HepG2 (cell line): ENCODE results near the gene RPL35. TPM values are rescaled to one million over a fixed set of nuclear protein-coding genes. Genes with fewer than 3 reads are reported as not detected.

Source experiments
- ARID2 ChIP-seq: sonication (generic); formaldehyde crosslinking; IDR thresholded peaks from 2 replicates; pipeline ENCODE4 v1.8.1; 2022; ENCODE audit warnings: mild to moderate bottlenecking, missing genetic modification reagents, borderline replicate concordance
- CHCHD3 ChIP-seq: sonication (generic); formaldehyde crosslinking; IDR thresholded peaks from 2 replicates; pipeline ENCODE4 v1.8.0; 2022; ENCODE audit warnings: mild to moderate bottlenecking, missing genetic modification reagents, moderate library complexity
- ELF1 ChIP-seq: sonication (generic); formaldehyde crosslinking; IDR thresholded peaks from 2 replicates; pipeline ENCODE4 v1.4.0; 2020; ENCODE audit warnings: missing genetic modification reagents
- GLI4 ChIP-seq: sonication (generic); formaldehyde crosslinking; IDR thresholded peaks from 2 replicates; pipeline ENCODE4 v1.5.1; 2020; ENCODE audit warnings: missing genetic modification reagents, mild to moderate bottlenecking, moderate library complexity, borderline replicate concordance
- HDAC1 ChIP-seq: sonication (generic); formaldehyde crosslinking; IDR thresholded peaks from 2 replicates; pipeline ENCODE4 v1.5.1; 2020; ENCODE audit warnings: mild to moderate bottlenecking, missing genetic modification reagents
- HMGXB4 ChIP-seq, 2 experiments: sonication (generic) in 1 of 2; formaldehyde crosslinking in 1 of 2; IDR thresholded peaks; 2 replicates each; pipeline versions ENCODE4 v1.4.0 to v1.6.1; 2018 to 2020; ENCODE audit warnings: missing genetic modification reagents in 2 of 2, borderline replicate concordance in 1 of 2, low read depth in 1 of 2, mild to moderate bottlenecking in 1 of 2, missing biosample characterization in 1 of 2
- MAF1 ChIP-seq: sonication (generic); formaldehyde crosslinking; IDR thresholded peaks from 2 replicates; pipeline ENCODE4 v1.5.0; 2020; ENCODE audit warnings: missing genetic modification reagents, borderline replicate concordance
- MZF1 ChIP-seq: sonication (generic); formaldehyde crosslinking; IDR thresholded peaks from 2 replicates; pipeline ENCODE4 v1.8.1; 2023; ENCODE audit warnings: mild to moderate bottlenecking, missing genetic modification reagents, borderline replicate concordance
- NFKB2 ChIP-seq: sonication (generic); formaldehyde crosslinking; IDR thresholded peaks from 2 replicates; pipeline ENCODE4 v1.4.0; 2020; ENCODE audit warnings: missing genetic modification reagents, borderline replicate concordance
- SALL2 ChIP-seq: sonication (generic); formaldehyde crosslinking; IDR thresholded peaks from 2 replicates; pipeline ENCODE4 v1.8.1; 2023; ENCODE audit warnings: mild to moderate bottlenecking, missing genetic modification reagents, inconsistent platforms
- TGIF2 ChIP-seq: IDR thresholded peaks from 2 replicates; pipeline ENCODE4 v1.6.1; 2016; ENCODE audit warnings: control low read depth, missing compliant biosample characterization
- ZNF263 ChIP-seq: sonication (generic); formaldehyde crosslinking; IDR thresholded peaks from 2 replicates; pipeline ENCODE4 v1.4.0; 2020; ENCODE audit warnings: missing genetic modification reagents
- ZNF296 ChIP-seq: sonication (generic); formaldehyde crosslinking; conservative IDR thresholded peaks from 2 replicates; pipeline ENCODE4 v1.5.0; 2020; ENCODE audit warnings: mild to moderate bottlenecking, missing genetic modification reagents
- ZNF446 ChIP-seq: sonication (generic); formaldehyde crosslinking; IDR thresholded peaks from 2 replicates; pipeline ENCODE4 v1.5.0; 2020; ENCODE audit warnings: mild to moderate bottlenecking, missing genetic modification reagents
- ZNF563 ChIP-seq: sonication (generic); formaldehyde crosslinking; IDR thresholded peaks from 2 replicates; pipeline ENCODE4 v1.8.0; 2022; ENCODE audit warnings: mild to moderate bottlenecking, moderate library complexity, missing genetic modification reagents
- ZNF737 ChIP-seq: sonication (generic); formaldehyde crosslinking; IDR thresholded peaks from 2 replicates; pipeline ENCODE4 v1.5.0; 2020; ENCODE audit warnings: missing genetic modification reagents, mild to moderate bottlenecking, borderline replicate concordance
- ZNF788 ChIP-seq: sonication (generic); formaldehyde crosslinking; IDR thresholded peaks from 2 replicates; pipeline ENCODE4 v1.5.0; 2020; ENCODE audit warnings: mild to moderate bottlenecking, missing genetic modification reagents, borderline replicate concordance
- ZNF883 ChIP-seq: sonication (generic); formaldehyde crosslinking; IDR thresholded peaks from 2 replicates; pipeline ENCODE4 v1.5.1; 2020; ENCODE audit warnings: mild to moderate bottlenecking, missing genetic modification reagents; ENCODE audit errors: not compliant biosample characterization
- polyA plus RNA-seq, 8 experiments: library from polyadenylated mRNA; depleted of rRNA in 3 of 8; stranded (reverse) in 7 of 8; unstranded in 1 of 8; fragments of >200 nt; fragmentation: Illumina TruSeq in 4 of 8; extraction: Trizol in 4 of 8; gene quantifications; 2 replicates each; pipeline versions ENCODE4 v1.2.1 to v1.2.3, GENCODE V29; 2011 to 2016; ENCODE audit warnings: low read depth in 4 of 8, missing spikeins in 1 of 8, mixed read lengths in 1 of 8; ENCODE audit not compliant: insufficient read depth in 1 of 8
- total RNA-seq, 5 experiments: library from RNA; depleted of rRNA; stranded (reverse); fragments of >200 nt; fragmentation: Illumina TruSeq; extraction: Trizol; gene quantifications; 2 replicates each; pipeline ENCODE4 v1.2.3, GENCODE V29; 2016; ENCODE audit warnings: low read depth in 1 of 5
- TF ChIP-seq, protein P1 (sequence below): sonication (generic); formaldehyde crosslinking; IDR thresholded peaks from 2 replicates; pipeline ENCODE4 v1.5.0; 2020; ENCODE audit warnings: missing genetic modification reagents
- TF ChIP-seq, protein P2 (sequence below): sonication (generic); formaldehyde crosslinking; IDR thresholded peaks from 2 replicates; pipeline ENCODE4 v1.5.0; 2020; ENCODE audit warnings: mild to moderate bottlenecking, missing genetic modification reagents
- TF ChIP-seq, protein P3 (sequence below): sonication (generic); formaldehyde crosslinking; IDR thresholded peaks from 2 replicates; pipeline ENCODE4 v1.9.0; 2022; ENCODE audit warnings: missing genetic modification reagents, mild to moderate bottlenecking, borderline replicate concordance

The RPL35 gene
- total and polyA plus RNA-seq, 2 of the 13 experiments (the other 11 are each of a cell fraction or from before 2014, with no cell fraction given): 2,153 to 2,935 TPM

DNA sequence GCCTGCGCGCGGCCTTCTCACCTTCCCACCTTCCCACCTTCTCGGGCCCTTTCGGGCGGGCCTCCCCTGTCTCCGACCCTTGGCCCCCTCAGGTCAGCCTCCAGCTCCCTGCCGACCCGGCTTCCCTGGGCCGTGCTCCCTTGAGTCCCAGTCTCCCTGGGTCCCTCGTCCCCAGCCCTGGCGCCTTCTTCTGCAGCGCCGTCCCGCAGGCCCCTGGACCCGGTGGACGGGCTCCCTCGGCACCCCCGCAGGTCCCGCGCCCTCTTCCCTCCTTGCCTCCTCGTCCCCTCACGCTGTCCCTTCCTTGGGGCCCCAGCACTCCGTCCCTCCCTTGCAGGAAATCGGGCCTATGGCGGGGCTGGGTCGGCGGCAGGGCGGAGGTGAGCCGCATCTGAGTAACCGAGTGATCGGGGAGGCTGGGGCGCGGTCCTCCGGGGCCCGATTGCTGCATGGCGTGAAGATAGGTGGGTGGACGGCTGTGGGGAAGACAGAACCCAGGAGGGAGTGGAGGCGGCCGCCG is 7.8 kb upstream of the RPL35 start (continued):
- TF ChIP-seq ARID2 (CRISPR knock-in tag): peak; percentile 22; the same call in 1 of the 2 replicates
- TF ChIP-seq MZF1: 0 out of 2 replicates have a peak, but pooled peaks have one; percentile 73
- no peak for TF ChIP-seq ELF1
- TF ChIP-seq ZNF883 (CRISPR knock-in tag): peak; percentile 89
- peak; percentile 73; the same call in 1 of the 2 replicates for TF ChIP-seq GLI4
- TF ChIP-seq SALL2 (CRISPR knock-in tag): peak; percentile 41; the same call in 1 of the 2 replicates
- TF ChIP-seq, protein P1, sequence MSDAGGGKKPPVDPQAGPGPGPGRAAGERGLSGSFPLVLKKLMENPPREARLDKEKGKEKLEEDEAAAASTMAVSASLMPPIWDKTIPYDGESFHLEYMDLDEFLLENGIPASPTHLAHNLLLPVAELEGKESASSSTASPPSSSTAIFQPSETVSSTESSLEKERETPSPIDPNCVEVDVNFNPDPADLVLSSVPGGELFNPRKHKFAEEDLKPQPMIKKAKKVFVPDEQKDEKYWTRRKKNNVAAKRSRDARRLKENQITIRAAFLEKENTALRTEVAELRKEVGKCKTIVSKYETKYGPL: no peak
- peak; percentile 90 for TF ChIP-seq ZNF263 (CRISPR knock-in tag)
- TF ChIP-seq ZNF446 (CRISPR knock-in tag): 0 out of 2 replicates have a peak, but pooled peaks have one; percentile 28
- peak; percentile 2; the same call in 1 of the 2 replicates for TF ChIP-seq ZNF563 (CRISPR knock-in tag)
- TF ChIP-seq HMGXB4 (CRISPR knock-in tag; IDR thresholded peaks at IDR 0.05; ENCODE audit: borderline replicate concordance in 1 of 2, low read depth in 1 of 2): peak in 1 of 2 experiments; percentile 27; a peak in 1 of 4 replicates
- 0 out of 2 replicates have a peak, but pooled peaks have one; percentile 79 for TF ChIP-seq ZNF296 (CRISPR knock-in tag)
- TF ChIP-seq NFKB2 (CRISPR knock-in tag): peak; percentile 51; the same call in 1 of the 2 replicates
- TF ChIP-seq ZNF737 (CRISPR knock-in tag): 0 out of 2 replicates have a peak, but pooled peaks have one; percentile 57
- TF ChIP-seq, protein P2, sequence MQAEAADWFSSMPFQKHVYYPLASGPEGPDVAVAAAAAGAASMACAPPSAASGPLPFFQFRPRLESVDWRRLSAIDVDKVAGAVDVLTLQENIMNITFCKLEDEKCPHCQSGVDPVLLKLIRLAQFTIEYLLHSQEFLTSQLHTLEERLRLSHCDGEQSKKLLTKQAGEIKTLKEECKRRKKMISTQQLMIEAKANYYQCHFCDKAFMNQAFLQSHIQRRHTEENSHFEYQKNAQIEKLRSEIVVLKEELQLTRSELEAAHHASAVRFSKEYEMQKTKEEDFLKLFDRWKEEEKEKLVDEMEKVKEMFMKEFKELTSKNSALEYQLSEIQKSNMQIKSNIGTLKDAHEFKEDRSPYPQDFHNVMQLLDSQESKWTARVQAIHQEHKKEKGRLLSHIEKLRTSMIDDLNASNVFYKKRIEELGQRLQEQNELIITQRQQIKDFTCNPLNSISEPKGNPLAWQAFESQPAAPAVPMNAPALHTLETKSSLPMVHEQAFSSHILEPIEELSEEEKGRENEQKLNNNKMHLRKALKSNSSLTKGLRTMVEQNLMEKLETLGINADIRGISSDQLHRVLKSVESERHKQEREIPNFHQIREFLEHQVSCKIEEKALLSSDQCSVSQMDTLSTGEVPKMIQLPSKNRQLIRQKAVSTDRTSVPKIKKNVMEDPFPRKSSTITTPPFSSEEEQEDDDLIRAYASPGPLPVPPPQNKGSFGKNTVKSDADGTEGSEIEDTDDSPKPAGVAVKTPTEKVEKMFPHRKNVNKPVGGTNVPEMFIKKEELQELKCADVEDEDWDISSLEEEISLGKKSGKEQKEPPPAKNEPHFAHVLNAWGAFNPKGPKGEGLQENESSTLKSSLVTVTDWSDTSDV (CRISPR knock-in tag): no peak
- TF ChIP-seq HDAC1: peak; percentile 10; the same call in 1 of the 2 replicates
- 0 out of 2 replicates have a peak, but pooled peaks have one; percentile 7 for TF ChIP-seq MAF1 (CRISPR knock-in tag)
- TF ChIP-seq ZNF788 (CRISPR knock-in tag): 0 out of 2 replicates have a peak, but pooled peaks have one; percentile 27
- TF ChIP-seq TGIF2 (CRISPR knock-in tag): no peak
- 0 out of 2 replicates have a peak, but pooled peaks have one; percentile 38 for TF ChIP-seq CHCHD3 (CRISPR knock-in tag)
- TF ChIP-seq, protein P3, sequence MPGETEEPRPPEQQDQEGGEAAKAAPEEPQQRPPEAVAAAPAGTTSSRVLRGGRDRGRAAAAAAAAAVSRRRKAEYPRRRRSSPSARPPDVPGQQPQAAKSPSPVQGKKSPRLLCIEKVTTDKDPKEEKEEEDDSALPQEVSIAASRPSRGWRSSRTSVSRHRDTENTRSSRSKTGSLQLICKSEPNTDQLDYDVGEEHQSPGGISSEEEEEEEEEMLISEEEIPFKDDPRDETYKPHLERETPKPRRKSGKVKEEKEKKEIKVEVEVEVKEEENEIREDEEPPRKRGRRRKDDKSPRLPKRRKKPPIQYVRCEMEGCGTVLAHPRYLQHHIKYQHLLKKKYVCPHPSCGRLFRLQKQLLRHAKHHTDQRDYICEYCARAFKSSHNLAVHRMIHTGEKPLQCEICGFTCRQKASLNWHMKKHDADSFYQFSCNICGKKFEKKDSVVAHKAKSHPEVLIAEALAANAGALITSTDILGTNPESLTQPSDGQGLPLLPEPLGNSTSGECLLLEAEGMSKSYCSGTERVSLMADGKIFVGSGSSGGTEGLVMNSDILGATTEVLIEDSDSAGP (CRISPR knock-in tag): no peak; the same call in 1 of the 2 replicates
